ENCODE data around the gene SDK2. TPM values are rescaled to one million over a fixed set of nuclear protein-coding genes. Genes with fewer than 3 reads are reported as not detected.

SDK2 gene
- total and polyA plus RNA-seq, 2 experiments from 2014 or later, result 0.74 to 5.1 TPM

- TF ChIP-seq ZNF462 (CRISPR knock-in tag; IDR thresholded peaks at IDR 0.05), result no peak
- TF ChIP-seq POLR2AphosphoS5 (IDR thresholded peaks at IDR 0.05; ENCODE audit: low read depth), result no peak
- no peak for TF ChIP-seq ZNF331 (CRISPR knock-in tag; IDR thresholded peaks at IDR 0.05; ENCODE audit: low read depth)
- no peak for TF ChIP-seq REST (IDR thresholded peaks at IDR 0.05; ENCODE audit: unreplicated experiment)
- TF ChIP-seq ETS1 (IDR thresholded peaks at IDR 0.05), result no peak
- no peak for TF ChIP-seq EZH2phosphoT487 (IDR thresholded peaks at IDR 0.05; ENCODE audit: unreplicated experiment)
- no peak for TF ChIP-seq CREB1 (CRISPR knock-in tag; IDR thresholded peaks at IDR 0.05; ENCODE audit: low read depth)
- TF ChIP-seq ZNF114 (CRISPR knock-in tag; IDR thresholded peaks at IDR 0.05), result no peak
Measured at GRCh38 chr17:73561111-73561510, 83.1 kb downstream of the SDK2 start (continued).
